HG03066 (cell line): ENCODE data around the gene HTR1D.

Source experiments
- ATAC-seq: cut with Tn5 transposase; IDR thresholded peaks from one replicate; pipeline ENCODE4 v1.9.1; 2021; ENCODE audit warnings: low read depth; ENCODE audit not compliant: unreplicated experiment

The HTR1D gene

DNA sequence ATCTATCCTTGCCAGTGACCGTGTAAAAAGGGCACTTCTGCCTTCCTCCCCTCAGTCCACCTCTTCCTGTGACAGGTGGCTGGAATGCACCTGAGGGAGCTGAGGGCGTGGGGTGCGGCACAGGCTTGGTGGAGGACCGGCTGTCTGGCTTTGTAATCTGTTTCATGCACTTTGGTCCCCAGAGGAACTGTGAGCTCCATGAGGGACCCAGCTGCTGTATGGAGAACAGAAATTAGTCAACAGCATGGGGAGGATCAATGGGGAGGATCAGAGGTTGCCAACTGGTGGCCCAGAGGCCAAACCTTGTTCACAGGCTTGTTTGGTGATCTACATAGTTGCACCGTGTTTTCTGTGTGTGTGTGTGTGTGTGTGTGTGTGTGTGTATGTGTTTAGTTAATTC lies 29.7 kb downstream of the HTR1D start:
- no peak for ATAC-seq

DNA sequence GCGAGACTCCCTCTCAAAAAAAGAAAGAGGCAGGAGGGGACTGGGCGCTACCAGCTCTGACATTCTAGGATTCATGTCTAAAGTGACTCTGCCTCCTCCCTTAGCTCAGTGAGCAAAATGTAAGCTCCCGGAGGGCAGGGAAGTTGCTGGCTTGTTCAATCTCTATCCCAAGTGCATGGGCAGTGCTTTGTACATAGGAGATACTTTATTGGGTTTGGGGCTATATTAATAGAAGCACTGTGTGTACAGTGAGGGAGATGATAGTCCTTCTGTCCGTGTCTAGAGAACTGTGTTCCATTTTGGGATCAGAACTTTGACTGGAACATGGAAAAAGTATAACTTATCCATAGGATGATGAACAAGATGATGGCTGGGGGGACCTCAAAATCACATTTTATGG lies 31.9 kb downstream of the HTR1D start:
- no peak for ATAC-seq

DNA sequence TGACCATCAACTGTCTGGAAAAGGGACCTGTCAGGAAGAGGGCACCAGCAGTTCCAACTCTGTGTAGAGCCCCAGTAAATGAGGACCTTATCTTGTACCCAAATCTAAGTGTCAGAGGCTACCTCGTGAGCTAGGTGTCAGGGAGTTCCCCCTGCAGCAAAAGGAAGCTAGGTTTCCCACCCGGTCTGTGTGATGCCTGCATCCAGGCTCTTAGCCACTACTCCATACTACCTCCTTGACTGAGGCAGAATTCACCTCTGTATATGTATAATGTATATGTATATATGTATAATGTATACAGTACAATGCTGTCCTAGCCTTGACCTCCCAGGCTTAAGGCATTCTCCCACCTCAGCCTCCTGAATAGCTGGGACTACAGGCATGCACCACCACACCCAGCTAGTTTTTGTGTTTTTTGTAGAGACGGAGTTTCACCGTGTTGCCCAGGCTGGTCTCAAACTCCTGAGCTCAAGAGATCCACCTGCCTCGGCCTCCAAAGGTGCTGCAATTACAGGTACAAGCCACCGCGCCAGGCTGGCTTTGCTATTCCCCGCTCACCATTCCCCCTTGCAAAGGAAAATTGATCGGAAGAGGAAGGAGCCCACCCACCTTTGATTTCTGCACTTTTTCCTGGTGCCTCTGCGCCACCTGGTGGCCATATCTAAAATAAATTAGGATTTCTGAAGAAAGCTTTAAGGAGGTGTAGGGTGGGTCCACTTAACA lies 32.9 kb downstream of the HTR1D start:
- no peak for ATAC-seq

DNA sequence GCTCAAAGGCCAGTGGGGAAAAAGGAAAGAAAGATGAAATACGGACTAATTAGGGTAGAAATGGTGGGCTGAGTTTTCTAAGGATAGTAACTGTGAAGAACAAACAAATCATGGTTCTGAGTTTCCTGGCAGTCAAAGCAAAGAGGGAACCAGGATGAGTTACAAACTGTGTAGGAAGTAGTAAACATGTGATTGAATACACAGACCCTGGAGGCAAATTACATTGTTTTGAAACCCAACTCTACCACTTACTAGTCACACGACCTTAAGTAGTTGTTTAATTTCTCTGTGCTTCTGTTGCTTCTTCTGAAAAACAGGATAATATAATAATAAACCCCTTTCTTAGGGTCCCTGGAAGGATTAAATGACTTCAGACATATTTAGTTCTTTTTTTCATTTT lies 37.4 kb downstream of the HTR1D start:
- ATAC-seq: no peak

DNA sequence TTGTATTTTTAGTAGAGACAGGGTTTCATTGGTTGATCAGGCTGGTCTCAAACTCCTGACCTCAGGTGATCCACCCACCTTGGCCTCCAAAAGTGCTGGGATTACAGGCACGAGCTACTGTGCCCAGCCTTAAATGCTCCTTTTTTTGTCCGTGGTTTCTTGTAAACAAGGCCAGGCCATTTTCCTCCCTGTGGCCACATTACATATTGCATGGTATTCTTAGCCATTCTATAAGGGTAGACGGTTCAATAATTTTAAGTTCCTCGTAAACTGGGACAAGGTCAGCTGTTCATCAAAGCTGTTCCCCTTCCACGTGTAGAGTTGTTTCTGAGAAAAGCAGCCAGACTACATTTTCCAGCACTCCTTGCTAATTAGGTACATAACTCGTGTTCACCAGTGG lies 38.4 kb downstream of the HTR1D start:
- no peak for ATAC-seq

DNA sequence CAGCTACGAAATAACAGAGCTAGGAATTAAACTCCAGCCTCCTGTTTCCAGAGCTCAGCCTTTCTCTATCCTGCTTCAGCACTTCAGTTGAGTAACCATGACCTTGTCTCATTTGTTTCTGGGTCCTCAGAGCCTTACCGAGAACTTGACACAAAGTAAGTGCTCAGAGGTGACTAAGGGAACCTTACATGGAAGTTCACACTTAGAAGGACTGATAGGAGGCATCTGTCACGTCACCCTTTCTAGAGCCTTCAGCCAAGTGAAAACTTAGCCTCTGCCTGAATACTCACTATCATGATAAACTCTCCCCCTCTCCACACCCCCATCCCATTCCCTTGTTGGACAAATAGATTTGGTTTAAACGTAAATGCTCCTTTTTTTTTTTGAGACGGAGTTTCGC lies 38.9 kb downstream of the HTR1D start:
- ATAC-seq: no peak

DNA sequence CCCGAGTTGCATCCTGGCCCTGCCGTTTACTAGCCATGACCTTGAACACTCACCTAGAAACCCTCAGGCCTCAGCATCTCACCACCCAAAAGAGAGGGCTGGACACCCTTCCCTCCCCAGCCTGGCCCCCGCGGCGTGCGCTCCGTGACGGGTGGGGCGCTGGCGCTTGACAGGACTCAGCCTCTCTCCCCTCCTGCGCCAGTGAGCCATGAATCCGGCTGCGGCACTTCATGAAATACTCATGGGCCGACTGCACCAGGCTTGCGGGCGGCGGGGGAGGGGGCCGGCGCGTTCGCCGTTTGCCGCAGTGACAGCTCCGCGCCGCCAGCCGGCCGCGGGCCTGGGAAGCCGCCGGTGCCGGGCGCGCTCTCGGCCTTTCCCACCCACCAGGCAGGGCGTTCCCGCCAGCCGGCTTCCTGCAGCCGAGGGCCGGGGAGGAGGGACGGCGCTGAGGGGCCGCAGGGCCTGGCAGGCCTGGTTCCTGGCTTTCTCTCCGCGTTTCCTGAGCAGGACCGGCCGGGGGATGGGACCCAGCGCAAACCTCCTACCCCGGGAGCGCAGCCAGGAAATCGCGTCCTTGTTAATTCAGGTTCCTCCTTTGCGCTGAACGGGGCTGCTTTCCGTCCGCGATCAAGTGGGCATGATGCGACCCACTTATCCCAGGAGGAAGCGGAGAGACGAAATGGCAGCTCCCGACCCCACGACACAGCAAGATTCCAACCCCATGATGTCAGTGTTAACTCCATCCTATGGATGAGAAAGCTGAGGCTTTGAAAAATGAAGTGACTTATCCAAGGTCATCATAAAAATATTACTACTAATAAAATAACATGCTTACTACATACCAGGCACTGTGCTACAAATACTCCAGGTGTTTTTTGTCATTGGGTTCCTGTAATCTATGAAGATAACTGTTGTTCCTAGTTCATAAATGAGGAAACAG lies 39.6 kb downstream of the HTR1D start:
- peak; percentile 68 for ATAC-seq

DNA sequence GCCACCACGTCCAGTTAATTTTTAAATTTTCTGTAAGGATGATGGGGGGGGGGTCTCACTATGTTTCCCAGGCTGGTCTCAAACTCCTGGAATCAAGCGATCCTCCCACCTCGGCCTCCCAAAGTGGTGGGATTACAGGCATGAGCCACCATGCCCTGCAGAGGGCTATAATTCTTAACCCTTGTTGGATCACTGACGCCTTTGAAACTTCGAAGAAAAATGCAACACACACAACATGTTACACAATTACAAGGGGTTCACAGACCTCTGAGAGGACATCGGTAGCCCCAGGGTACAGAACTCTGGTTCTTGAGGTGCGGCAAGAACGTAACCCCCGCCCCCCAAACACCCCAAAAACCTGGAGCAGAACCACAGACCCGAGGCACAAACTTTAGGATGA lies 40.3 kb downstream of the HTR1D start:
- ATAC-seq: no peak

DNA sequence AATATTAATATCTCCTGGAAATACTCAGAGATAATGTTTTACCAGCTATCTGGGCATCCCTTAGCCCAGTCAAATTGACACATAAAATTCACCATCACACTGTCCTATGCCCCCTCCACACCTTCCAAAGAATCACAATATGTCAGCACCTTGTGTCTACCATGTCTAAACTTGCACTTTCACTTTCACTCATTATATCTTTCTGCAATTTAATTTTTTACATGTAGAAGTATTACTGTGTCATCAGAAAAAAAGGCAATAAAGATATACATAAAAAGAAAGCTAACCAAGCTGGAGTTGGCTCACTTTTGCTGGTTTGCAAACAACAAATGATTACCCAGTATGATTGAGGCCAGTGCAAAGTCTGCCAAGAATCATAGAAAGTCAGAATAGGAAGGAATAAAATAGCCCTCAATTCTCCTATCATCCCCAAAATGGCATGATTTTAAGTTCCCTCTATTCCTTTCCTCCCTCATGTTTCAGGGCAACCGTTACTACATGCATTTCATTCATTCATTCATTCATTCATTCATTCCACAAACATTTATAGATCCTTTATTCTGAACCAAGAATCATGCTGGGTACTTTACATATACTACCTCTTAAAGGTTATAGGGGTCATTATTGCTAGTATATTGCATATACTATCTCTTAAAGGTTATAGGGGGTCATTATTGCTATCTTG lies 42.7 kb downstream of the HTR1D start:
- no peak for ATAC-seq

DNA sequence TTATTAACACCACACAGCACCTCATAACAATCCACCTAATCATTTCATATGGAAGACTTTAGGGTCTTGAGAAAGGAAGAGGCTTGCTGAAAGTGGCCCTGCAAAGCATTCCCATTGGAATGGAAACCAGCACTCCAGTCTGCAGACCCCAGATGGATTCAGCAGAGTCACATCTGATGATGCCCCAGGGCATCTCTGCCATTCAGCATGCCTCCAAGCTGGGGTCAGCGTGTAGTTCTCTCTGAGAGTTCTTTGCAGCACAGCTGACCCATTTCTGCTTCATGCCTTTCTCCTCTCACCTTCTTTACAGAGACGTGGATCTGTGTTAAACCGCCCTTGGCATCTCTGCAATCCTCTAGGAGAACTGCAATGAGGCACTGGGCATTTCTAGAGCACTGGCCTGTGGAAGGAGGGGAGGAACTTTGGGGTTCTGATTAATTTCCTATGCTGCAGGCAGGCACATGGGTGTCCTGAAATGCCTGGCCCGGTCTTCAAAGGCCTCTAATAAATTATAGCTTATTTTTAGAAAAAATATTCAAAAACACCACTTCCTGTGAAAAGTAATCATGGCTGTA lies 46.0 kb downstream of the HTR1D start:
- ATAC-seq: no peak

DNA sequence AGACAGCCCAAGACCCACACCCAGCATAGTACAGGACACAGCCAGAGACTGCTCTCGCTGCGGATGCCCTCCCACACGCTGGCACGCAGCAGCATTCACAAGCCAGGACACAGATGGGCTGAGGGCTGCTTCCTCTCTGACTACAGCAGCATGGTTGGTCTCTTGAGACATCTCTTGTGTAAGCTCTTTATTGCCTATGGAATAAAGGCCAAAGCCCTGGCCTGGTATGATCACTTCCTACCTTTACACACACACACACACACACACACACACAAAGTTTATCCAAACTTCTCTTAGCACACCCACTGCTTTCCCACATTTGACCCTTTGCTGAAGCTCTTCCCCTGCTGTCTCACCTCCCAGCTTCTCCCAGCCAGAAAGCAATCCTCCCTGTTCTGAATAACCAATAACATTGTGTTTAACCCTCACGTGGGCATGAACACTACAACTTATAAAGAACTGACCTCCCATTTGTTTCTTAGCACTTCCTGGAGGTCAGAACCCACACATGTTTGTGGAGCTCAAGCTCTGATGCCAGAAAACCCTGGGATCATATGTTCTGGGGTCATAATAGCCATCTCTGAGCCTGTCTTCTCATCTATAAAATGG lies 47.5 kb downstream of the HTR1D start:
- ATAC-seq: no peak

DNA sequence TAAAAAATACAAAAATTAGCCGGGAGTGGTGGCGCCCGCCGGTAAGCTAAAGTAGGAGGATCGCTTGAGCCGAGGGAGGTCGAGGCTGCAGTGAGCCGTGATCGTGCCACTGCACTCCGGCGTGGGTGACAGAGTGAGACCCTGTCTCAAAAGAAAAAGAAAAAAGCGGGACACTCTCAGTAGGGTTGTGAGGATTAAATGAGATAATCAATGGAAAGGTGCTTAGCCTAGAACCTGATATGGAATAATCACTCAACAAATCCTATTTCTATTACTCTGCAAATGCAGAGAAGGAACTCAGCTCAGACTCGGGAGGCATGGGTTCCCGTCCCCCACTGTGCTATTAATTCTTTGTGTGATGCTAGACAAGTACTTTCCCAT lies 48.1 kb downstream of the HTR1D start:
- no peak for ATAC-seq

DNA sequence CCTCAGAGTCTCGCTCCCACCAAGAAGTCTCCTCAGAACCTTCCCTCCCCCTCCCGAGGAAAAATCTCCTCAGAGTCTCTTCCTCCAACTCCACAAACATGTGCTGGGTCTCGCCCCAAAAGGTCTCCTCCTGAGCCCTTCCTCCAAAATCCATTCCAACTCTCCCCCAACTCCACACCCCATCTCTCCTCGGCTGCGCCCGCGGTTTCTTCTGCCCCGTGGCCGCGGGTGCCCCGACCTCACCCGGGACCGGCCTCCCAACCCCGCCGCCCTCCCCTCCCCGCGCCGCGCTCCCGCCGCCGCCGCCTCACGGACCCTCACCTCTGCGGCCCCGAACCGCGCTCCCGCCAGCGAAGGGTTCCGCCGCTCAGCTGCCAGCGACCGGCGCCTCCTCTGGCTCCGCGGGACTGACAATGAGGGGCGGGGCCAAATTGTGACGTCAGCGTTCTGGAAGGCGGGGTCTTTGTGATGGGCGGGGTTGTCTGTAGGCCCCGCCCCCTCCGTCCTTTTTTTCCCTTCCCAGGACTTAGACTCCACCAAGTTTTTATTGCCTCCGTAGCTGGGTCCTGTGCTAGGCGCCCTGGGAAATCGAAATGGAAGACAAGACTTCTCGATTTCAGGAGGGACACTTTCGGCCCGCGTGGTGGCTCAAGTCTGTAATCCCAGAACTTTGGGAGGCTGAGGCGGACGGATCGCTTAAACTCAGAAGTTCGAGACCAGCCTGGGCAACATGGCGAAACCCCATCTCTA lies 48.7 kb downstream of the HTR1D start, which contains the start of gene LUZP1:
LUZP1 (minus strand) TSS at position 412 of the 750 bp plus-strand sequence.
- no peak for ATAC-seq

DNA sequence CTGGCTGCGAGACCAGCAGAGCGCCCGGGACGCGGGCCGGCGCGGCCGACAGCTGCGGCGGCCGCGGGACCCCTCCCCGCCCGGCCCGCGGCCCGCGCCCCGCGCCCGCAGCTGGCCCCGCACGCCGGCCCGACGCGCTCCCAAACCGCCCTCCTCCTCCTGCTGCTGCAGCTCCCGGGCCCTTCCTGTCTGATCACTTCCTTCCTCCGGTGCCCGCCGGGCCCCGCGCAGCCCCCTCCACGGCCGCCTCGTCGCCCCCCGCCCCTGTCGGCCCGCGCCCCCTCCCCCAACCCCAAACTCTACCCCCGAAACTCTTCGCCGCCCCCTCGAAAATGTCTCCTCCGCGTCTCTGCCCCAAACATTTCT lies 49.2 kb downstream of the HTR1D start:
- ATAC-seq: no peak

DNA sequence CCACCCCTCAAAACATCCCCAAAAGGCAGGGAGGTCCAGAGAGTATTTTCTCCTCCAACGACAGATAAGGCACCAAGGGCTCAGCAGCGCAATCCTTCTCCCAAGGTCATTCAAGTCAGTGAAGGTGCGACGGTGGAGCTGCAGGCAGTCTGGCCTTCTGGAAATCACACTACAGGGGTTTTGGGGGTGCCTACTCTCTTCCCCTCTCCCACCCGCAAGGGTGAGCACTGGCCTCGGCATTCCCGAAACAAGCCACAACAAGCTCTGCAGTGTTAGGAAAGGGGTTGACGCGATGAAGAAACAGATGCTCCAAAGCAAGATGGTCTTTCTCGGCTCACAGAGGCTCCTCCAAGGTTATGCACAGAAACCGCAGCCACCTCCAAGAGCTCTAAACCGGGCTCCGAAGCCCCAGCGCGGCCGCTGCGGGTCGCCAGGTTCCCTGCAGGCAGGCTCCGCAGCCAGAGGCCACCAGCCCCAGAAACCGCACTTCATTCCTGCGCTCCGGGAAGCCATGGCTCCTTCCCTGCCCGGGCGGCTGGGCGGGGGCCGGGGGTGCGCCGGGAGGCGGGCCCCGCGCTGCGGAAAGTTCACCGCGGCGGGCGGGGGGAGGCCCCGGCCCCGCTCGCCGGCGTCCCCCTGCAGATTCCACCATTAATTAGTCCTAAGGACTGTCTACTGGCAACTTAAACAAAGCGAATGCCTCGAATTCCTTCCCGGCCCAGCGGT lies 49.8 kb downstream of the HTR1D start:
- no peak for ATAC-seq

DNA sequence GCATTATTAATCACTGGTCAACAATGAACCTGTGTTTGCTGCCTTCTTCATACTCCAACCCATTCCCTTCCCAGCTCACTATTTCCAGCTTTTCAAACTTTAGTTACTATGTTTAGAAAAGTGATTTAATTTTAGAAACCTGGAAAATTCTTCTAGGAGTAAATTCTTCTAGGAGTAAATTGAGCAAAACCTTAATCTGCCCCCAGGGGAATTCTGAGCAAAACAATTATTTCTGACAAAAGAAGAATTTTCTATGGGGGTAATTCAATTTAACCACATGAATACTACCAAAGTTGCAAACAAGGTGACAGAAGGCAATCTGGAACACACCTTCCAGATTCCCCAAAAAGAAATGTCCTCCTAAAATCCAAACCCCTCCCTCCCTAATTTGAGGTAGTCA lies 50.4 kb downstream of the HTR1D start:
- no peak for ATAC-seq

DNA sequence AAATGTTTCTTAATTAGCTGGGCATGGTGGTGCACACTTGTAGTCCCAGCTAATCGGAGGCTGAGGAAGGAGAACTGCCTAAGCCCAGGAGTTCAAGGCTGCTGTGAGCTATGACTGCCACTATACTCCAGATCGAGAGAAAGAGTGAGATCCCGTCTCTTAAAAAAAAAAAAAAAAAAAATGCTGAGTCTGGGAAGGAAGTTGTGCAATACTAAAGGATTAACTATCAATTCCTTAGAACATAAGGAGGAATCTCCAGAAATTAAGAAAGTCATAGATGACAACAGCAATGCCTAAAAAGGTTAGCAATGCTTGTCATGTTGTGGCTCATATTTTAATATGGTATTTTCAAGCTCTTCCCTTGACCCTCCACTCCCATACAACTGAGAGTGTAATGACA lies 53.9 kb downstream of the HTR1D start:
- no peak for ATAC-seq

DNA sequence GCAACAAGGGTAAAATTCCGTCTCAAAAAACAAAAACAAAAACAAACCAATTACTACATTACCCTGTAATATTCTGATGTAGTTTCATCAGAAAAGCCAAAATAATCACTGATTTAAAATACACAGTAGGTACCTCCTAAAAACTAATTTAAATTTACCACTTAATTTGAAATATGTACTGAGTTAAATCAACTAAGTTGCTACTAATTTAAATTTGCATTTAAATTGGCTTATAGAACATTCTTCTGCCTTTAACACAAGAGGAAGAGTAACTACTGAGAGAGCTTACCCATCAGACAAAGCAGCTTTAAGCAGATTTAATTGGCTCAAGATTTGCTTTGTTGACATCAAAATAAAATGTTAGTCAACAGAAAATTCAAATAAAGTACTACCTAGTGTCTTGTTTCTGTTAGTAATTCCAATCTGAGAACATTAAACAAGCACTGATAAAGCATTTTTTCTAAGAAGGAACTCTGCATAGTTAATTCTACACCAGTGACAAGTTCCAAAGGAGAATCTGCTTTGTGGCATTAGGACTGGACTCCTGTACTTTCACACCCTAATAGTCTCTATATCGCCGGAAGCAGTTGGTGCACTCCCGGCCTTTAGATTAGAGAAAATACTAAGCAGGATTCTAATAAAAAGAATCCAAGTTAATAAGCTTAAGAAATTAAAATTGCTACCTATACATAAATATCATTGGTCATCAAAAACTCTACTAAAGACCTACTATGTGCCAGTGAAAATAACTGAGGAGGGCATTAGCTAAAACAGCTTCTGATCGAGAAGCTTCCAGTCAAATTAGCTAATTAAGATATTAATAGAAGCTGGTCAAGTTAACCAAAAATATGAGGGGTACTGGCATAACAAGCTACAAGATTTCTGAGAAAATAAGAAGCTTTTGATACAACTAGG lies 57.1 kb downstream of the HTR1D start:
- no peak for ATAC-seq
